CMK (cell line): ENCODE measurements around the gene PLEKHG2.
A peak's percentile ranks its signal among the peaks of the same experiment; 100 is the strongest.

Experiments used
- DNase-seq: peaks from one replicate; pipeline ENCODE4 v3.0.0-alpha.2; 2010; ENCODE audit warnings: low read depth

Gene PLEKHG2

DNA sequence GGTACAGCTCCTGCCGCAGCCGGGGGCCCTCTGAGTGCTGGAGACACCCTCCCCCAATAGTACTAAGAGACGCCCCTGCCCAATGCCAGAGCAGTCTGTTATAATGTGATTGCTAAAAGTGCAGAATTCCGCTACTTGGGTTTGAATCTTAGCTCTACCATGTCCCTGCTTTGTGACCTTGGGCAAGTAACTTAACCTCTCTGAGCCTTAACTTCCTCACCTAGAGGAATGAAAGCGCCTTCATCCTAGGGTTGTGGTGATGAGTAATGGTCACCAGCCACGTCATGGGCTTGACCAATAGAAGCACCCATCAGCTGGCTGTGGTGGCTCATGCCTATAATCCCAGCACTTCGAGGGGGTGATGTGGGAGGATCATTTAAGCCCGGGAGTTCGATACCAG, 6.5 kb downstream of the PLEKHG2 start:
- DNase-seq, result no peak

DNA sequence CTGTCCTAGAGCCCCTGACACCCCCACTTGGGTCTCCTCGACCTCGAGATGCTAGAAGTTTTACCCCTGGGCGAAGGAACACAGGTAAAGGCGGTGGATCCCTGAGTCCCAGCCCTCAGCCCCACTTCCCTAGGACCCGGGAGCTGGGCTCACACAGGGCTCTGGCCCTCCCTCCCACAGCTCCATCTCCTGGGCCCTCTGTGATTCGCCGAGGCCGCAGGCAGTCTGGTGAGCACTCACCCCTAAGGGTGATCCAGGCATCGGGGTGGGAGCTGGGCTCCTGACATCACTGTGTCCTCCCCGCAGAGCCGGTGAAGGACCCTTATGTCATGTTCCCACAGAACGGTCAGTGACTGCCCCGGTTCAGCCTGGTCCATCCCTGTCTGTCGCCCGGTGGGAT, 8.3 kb downstream of the PLEKHG2 start:
- no peak for DNase-seq

DNA sequence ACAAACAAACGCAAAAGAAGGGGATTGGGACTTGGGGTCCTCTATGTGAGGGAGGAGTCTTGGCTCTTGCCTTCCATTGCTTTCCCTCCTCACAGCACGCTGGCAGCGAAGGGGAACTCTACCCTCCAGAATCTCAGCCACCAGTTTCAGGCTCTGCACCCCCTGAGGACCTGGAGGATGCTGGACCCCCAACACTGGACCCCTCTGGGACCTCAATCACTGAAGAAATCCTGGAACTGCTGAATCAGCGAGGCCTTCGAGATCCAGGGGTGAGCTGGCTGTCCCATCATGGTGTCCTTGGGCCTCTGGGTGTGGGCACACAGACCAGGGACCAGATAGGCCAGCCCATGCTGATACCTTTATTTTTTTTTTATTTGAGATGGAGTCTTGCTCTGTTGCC, 9.6 kb downstream of the PLEKHG2 start:
- DNase-seq, result no peak

DNA sequence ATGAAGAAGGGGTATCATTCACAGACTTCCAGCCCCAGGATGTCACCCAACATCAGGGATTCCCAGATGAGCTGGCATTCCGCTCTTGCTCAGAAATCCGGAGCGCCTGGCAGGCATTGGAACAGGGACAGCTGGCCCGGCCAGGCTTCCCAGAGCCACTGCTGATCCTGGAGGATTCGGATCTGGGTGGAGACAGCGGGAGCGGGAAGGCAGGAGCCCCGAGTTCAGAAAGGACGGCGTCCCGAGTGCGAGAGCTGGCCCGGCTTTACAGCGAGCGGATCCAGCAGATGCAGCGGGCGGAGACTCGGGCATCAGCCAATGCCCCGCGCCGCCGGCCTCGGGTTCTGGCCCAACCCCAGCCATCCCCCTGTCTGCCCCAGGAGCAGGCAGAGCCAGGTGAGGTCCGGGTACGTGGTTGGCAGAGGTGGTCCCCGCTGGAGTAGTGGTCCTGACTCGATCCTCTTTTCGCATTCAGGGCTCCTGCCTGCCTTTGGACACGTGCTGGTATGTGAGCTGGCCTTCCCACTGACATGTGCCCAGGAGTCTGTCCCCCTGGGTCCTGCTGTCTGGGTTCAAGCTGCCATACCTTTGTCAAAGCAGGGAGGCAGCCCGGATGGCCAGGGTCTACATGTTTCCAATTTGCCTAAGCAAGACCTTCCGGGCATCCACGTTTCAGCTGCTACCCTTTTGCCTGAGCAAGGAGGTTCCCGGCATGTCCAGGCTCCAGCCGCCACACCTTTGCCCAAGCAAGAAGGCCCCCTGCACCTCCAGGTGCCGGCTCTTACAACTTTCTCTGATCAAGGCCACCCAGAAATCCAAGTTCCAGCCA, 11.0 kb downstream of the PLEKHG2 start:
- no peak for DNase-seq

DNA sequence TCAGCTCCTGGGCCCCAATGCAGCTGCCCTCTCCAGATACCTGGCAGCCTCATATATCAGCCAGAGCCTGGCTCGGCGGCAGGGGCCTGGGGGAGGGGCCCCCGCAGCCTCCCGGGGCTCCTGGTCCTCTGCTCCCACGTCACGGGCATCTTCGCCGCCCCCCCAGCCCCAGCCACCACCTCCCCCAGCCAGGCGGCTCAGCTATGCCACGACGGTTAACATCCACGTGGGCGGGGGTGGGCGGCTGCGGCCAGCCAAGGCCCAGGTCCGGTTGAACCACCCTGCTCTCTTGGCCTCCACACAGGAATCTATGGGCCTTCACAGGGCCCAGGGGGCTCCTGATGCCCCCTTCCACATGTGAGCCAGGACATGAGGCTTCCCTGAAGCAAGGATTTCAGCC, 12.5 kb downstream of the PLEKHG2 start:
- DNase-seq, result no peak

DNA sequence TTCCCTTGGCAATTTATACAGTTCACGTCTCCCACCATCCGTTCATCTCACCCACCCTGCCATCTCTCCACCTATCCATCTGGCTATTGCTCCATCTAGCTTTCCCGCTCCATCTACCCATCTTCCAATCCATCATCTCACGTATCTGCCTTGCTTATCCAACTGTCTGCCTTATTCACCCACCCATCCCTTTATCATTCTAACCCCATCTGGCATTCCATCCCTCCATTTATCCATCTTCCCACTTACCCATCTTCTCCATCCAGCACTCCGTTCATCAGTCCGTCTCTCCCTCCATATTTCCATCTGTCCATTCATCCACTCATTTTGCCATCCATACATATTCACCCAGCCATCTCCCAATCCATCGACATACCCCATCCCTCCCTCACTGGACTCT, 13.3 kb downstream of the PLEKHG2 start:
- DNase-seq, result no peak

DNA sequence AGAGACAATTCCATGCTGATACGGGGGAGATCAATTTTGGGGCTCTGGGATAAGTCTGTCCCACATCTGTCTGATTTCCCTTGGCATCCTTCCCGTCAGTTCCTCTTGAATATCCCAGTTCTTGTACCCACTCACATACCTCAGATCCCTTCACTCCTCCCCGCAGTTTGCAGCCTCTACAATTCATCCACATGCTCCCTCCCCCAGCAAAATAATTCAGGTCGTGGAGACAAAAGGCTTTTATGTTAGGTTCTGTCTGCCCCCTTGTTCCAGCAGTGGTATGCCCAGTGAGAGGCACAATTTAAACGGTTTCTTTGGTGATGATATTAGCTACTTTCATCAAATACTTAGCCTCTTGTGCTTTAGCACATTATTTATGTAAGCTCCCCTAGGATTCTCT, 13.7 kb downstream of the PLEKHG2 start:
- DNase-seq, result no peak

DNA sequence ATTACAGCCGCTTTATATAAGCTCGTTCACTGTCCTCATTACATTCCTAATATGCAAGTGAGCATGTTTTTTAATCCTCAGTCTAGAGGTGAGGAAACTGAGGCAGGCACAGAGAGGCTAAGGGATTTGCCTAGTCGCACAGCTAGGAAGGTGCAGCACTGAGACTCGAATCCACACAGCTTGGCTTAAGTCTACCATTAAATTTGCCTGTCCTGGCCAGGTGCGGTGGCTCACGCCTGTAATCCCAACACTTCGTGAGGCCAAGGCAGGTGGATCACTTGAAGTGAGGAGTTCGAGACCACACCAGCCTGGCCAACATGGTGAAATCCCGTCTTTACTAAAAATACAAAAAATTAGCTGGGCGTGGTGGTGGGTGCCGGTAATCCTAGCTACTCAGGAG, 15.2 kb downstream of the PLEKHG2 start:
- no peak for DNase-seq

DNA sequence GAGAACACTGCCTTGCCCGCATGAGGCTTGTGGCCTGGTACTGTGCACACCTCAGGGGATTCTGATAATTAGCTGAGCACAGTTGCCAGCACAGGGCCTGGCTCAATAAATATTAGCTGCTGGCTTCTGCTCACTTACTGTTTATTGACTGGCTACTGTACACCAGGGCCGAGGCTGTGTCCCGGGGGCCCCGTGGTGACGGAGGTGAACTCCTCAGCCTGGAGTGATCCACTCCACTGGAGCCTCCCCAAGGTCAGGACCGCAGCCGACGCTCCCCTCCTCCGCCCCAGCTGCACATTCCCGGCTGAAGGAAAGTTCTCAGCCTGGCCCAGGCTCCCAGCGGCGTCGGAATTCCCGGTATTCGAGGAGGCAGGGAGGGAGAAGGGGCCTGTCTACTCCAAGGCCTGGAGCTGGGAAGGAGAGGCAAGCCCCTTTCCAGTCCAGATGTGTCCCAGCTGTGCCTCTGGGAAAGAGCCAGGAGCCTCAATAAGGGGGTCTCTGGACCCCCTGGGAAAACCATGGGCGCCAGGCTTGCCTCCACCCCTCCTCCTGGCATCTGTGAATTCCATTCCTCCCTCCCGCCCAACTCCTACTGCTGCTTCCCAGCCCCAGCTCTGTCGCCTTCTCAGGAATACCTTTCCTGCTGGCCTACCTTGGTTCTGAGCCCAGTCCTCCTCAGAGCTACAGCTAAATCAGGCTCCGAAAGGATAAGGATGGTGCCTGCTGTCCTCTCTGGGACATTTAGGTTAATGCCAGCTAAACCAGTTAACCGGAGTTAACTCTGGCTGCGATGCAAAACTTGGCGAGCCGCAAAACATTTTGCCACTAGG, 16.0 kb downstream of the PLEKHG2 start:
- DNase-seq, result no peak

DNA sequence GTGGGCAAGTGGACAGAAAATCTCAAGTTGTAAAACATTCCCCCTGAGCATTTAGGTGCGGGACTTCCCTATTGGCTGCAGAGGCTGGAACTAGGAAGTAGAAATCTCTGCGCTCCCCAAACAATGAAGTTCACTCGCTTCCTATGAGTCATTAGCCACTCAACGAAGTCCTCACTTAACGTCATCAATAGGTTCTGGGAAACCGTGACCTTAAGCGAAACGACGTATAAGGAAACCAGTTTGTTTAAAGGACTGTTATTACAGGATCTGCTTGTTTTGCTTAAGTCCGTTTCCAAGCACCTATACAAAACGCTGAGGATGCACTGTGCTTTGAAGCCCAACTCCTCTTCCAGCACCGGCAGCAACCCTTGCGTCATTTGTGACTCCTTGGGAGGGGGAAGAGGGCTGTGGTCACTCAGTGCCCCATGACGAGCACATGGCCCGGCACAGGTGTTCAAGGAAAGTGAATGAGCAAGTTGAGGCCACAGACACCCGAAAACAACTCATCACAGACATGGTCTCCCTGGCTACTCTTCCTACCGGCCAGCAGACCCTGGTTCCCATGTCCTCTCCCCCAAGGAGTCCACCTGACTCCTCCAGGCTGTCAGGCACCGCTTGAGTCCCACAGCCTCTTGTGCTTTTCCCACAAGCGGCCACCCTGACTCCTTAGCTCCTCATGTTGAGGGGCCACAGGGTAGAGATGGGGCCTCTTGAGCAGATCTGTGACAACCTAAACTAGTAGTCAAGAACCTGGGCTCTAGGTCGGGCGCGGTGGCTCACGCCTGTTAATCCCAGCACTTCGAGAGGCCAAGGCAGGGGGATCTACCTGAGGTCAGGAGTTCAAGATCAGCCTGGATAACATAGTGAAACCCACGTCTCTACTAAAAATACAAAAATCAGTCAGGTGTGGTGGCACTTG, 18.5 kb downstream of the PLEKHG2 start:
- DNase-seq, result no peak

DNA sequence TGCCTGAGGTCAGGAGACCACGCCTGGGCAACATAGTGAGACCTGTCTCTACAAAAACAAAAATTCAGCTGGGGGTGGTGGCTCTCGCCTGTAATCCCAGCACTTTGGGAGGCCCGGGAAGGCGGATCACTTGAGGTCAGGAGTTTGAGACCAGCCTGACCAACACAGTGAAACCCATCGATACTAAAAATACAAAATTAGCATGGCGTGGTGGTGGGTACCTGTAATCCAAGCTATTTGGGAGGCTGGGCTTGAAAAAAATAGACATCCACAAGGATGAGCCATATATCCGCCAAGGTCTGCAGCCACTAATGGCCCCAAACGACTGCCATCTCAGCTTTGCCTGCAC, 20.2 kb downstream of the PLEKHG2 start:
- DNase-seq, result no peak

DNA sequence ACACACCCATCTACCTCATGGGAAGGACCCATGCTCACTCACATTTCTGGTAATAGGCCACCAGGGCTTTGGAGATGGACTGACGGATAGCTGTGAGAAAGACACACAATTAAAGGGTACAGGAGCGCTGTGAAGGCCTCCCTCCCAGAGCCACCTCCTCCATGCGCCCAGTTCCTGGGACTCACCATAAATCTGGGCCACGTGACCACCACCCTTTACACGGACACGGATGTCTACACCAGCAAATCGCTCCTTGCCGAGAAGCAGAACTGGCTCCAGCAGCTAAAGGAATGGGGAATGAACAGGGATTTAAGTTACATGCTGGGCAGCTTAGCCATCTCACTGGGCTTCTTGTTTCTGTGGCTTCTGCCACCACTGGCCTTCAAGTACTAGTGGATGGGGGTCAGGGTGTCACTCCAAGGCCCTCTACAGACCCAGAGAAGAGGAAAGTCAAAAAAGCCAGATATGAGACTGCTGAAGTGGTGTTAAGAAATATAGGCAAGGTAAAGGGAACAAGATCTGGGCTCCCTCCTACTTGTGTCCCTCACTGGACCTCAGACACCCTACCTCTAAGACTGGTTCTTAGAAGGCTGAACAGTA, 21.1 kb downstream of the PLEKHG2 start:
- no peak for DNase-seq

DNA sequence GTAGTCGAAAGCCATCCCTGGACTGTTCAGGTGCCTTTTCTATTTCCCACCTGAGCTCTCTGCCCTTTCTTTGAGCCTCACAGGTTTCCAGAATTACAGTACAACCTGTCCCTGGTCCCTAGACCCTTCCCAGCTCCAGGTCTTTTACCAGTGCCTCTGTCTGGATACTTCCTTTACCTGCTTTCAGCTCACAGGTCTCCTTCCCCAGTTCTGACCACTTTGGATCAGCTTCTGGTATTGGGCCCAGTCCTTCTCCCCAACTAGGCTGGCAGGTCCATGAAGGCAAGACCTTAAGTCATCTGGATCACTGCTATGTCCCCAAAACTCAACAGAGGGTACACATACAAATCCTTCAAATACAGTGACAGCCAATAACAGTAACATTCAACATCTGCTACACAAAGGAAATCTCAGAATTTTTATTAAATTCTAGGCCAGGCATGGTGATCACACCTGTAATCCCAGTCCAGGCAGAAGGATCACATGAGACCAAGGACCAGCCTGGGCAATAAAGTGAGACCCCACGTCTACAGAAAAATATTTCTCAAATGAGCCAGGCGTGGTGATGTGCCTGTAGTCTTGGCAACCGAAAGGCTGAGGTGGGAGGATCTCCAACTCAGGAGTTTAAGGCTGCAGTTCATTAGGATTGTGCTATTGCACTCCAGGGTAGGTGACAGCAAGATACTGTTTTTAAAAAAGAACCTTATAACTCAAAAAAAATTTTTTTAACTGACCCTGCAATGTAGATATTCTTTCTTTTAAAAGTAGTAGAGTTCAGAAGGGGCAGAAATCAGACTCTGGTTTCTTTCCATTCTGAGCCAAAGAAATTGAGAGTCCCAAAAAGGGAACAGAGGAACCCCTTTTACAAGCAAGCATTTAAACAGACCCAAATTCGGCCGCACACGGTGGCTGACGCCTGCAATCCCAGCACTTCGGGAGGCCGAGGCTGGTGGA, 21.9 kb downstream of the PLEKHG2 start:
- no peak for DNase-seq

DNA sequence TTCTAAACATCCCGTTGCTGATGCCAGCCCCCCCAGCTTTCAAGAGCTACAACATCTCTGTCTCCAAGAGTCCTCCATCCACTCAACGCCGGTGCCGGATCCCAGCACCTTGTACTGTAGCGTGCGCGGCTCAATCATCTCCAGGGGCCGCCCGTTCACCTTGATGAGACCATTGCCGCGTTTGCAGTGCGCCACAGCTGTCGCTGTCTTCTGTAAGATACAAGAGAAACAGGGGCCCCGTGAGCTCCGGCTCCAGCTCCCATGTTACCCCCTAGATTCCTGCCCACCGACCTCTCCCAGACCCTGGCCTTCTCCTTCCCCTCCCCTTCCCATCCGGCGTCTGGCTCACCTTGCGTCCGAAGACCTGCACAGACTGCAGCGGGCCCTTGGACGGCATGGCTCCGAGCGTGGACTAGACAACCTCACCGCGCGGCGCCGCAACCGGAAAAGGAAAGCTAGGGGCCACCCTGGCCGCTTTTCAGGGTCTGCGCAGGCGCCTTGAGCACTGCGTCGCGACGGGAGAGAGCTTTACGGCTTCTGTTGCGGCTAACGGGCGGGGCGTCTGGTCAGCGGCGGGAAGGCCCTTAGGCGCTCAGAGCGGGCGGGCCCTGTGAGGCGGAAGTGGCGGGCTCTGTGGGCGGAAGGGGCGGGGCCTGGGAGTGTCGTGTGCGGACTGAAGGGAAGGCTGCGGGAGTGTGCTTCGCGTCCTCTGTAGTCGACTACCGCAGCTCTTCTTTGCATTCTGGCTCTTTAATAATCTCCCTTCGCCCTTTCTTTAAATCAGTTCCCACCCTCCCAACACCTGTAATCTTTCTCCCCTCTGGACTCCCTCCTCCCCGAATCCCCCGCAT, 23.3 kb downstream of the PLEKHG2 start, which contains the start of gene RPS16:
TSS of gene RPS16 (minus strand) at position 451 of the 851 bp plus-strand sequence. CDS start at position 397, 54 bp downstream.
- DNase-seq, result peak; percentile 95

DNA sequence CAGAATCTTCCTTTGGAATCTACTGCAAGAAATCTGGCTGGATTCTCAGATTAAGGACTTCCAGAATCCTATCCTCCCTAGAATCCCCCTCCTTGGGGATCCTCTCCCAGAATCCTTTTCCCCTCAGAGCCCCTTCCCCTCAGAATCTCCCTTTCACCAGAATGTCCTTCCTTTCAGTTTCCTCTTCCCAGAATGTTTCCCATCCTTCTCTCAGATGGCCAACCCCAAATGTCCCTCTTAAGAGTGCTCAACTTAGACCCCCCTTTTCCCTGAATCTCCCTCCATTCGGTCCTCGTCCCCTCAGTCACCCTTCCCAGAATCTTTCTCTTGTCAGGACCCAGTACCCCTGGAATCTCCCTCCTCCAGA, 23.9 kb downstream of the PLEKHG2 start:
- no peak for DNase-seq

DNA sequence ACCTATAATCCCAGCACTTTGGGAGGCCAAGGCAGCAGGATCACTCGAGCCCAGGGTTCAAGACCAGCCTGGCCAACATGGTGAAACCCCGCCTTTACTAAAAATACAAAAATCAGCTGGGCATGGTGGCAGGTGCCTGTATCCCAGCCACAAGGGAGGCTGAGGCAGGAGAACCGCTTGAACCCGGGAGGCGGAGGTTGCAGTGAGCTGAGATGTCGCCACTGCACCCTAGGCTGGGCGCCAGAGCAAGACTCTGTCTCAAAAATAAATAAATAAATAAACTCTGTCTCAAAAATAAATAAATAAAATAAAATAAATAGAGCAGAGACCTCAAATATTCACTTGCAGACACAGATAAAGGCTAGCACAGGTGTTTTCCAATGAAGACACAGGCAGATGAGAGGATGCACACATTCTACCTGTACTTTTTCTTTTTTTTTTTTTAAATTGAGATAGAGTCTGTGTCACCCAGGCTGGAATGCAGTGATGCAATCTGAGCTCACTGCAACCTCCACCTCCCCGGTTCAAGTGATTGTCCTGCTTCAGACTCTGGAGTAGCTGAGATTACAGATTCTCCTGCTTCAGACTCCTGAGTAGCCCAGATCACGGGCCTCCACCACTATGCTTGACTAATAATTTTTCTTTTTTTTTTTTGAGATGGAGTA, 25.9 kb downstream of the PLEKHG2 start:
- DNase-seq, result no peak

DNA sequence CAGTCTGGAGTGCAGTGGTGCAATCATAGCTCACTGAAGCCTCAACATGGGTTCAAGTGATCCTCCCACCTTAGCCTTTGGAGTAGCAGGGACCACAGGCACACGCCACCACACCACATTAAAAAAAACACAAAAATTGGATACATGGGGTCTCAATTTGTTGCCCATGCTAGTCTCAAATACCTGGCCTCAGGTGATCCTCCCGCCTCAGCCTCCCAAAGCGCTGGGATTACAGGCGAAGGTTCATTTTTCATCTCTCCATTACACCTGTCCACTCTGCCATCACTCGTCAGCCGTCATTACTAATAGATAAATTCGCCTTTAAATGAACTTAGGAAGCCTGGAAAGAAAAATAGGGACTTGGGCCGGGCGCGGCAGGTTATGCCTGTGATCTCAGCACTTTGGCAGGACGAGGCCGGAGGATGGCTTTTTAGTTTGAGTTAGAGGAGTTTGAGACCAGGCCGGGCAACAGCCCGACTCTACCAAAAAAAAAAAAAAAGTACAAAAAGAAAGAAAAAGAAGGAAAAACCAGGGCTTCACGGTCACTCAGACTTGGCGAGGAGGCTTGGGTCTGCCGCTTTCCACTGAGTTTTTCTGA, 32.2 kb downstream of the PLEKHG2 start:
- no peak for DNase-seq

DNA sequence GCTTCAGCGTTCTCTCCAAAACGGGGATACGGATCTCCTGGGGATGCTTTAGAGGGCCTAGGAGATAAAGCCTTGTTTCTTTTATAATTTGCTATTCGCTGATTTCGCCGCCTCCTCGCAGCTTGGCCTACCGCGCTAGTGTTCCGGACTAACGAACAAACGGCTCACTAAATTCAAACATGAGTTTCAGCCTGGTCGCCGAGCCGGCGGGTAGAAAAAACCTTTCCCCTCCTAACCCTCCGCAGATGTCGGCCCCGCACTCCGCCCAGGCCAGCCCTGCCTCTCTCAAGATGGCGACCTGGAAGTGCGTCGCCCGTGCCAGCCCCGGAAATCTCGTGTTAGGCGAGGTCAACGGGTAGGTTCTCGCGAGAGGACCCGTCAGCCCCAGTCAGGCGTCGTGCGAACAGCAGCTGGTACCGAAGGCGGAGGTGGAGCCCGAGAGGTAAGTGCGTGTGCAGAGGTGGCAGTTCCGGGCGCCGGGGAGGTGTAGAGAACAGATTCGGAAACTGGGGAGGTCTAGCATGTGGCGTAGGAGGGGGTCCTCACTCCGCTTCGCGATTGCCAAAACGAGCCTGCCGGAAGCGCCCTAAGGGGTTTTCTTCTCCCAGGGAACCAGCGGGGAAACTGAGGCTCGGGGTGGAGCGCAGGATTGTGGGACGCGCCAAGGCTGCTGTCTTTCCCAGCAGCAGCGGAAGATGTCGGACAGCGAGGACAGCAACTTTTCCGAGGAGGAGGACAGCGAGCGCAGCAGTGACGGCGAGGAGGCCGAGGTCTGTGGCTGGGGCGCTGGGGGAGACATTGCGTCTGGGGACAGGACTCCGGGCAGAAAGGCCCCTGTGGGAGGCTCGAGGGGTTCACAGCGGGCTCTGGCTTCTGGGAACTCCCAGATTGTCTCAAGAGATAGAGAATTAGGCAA, 33.0 kb downstream of the PLEKHG2 start, which contains the start of gene SUPT5H:
TSS of gene SUPT5H (plus strand) at position 387 of the 916 bp plus-strand sequence. CDS start at position 696, 309 bp downstream.
- DNase-seq, result peak; percentile 97
